SKM-1 treated with dmso at 0.1 percent for 144 hours (cell line): ENCODE data around the gene TBC1D5.
"Not testable (repeated sequence)": the region's sequence is repeated elsewhere in the genome, so short reads cannot be mapped to it uniquely, and the experiment has no call there.

Experiments used
- DNase-seq: peaks from one replicate; lab custom pipeline; 2025; ENCODE audit not compliant: unreplicated experiment; lab: John Stamatoyannopoulos, UW

TBC1D5 gene

DNA sequence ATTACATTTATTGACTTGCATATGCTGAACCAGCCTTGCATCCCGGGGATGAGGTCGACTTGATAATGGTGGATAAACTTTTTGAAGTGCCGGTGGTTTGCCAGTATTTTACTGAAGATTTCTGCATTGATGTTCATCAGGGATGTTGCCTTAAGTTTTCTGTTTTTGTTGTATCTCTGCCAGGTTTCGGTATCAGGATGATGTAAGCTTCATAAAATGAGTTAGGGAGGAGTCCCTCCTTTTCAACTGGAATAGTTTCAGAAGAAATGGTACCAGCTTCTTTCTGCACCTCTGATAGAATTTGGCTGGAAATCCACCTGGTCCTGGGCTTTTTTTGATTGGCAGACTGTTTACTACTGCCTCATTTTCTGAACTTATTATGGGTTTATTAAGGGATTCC is 250.8 kb downstream of the TBC1D5 start:
- no peak for DNase-seq

DNA sequence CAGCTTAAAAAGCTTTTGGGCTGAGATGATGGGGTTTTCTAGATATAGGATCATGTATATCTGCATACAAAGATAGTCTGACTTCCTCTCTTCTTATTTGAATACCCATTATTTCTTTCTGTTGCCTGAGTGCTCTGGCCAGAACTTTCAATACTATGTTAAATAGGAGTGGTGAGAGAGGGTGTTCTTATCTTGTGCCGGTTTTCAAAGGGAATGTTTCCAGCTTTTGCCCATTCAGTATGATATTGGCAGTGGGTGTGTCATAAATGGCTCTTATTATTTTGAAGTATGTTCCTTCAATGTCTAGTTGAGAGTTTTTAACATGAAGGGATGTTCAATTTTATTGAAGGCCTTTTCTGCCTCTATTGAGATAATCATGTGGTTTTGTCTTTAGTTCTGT is 251.2 kb downstream of the TBC1D5 start:
- DNase-seq: not testable (repeated sequence)

DNA sequence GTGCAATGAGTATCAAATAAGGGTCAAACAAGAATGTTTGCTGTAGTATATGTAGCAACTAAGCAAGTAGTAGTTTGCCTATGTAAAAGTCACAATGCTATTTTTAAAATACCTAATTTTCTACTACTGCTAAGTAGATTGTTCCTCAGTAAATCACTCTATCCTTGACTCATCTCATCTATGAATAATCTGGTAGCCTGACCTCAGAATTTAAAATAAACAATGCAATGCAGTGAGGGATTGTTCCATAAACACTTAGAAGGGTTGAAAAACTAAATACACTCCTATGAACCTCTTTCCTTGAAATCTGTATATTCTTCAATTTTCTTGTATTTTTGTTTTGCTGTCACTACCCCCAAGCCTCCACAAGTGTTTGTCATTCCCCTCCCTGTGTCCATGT is 253.3 kb downstream of the TBC1D5 start:
- DNase-seq: no peak

DNA sequence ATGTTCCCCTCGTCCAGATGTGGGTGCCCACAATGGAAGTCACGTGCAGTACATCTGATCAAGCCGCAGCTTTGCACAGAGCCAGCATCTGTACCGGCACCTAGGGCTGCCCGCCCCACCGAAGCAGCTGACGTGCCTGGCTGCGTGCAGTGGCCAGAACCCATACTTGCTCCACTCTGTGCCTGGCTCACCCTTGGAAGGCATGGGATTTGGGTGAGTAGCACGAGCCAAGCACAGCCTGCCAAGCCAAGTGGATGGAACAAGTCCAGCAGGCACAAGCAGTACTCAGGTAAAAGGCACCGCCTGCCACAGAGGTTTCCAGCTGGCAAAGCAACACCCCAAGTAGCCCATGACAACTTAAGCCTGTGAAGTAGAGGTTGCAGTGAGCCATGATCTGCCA is 261.3 kb downstream of the TBC1D5 start:
- DNase-seq: no peak

DNA sequence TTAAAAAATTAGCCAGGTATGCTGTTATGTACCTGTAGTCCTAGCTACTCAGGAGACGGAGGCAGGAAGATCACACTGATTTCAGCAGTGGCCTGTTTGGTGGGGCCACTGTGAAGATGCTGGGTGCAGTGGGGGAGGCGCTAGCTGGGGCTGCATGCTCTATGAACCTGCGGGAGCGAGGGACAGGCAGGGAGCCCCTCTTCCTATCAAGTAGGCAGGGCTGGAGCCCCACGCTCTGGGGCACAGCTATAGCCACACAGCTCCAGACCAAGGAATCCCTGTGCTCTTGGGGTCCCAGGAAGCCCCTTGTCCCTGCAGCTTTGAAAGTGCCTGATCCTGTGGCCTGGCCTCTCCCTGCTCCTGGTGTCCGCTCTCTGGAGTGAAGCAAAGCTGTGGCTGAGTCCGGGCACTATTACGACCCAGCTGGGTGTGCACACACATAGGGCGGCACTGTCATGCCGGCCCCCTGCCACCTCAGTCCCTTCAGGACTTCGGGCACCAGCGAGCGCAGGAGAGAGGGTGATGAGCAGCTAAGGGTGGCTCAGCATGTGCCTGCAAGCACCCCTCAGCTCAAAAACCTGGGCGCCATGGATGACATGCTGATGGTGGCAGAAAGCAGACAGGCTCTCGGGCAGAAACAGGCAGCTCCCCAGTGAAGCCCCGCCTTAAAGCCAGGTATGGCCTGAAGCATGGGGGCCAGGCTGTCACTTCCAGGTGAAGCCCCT is 262.6 kb downstream of the TBC1D5 start:
- no peak for DNase-seq

DNA sequence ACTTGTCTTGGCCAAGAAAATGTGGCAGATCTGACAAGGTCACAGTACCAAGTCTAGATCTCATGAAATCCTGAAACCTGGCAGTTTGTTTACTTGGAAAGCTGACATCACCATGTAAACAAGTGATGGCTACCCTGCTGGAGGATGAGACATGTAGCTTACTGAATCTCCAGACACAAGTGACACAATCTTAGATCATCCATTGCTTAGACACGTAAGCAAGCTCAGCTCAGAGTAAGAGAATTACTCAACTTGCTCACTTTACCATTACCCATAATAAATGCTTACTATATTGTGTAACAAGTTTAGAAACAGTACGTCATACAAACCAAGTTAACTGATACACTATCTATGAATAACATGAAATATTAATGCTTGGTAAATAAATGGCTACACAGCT is 263.8 kb downstream of the TBC1D5 start:
- no peak for DNase-seq

DNA sequence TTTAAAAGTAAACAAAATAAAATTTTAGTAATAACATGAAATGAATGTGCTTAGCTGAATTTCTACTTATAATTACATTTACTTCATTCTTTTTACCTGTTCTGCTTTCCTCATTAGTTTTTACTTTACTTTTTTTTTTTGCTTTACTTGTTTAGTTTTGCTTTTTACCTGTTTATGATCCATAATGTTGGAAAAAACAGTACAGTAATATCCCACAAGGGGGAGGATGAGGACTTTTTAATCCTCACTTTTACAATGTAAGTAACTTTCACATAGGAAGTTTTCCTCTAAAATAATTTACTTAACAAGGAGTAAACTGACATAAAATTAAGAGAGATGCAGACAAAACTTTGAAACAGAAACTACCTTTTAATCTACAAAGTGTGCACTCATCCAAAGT is 268.7 kb downstream of the TBC1D5 start:
- no peak for DNase-seq

DNA sequence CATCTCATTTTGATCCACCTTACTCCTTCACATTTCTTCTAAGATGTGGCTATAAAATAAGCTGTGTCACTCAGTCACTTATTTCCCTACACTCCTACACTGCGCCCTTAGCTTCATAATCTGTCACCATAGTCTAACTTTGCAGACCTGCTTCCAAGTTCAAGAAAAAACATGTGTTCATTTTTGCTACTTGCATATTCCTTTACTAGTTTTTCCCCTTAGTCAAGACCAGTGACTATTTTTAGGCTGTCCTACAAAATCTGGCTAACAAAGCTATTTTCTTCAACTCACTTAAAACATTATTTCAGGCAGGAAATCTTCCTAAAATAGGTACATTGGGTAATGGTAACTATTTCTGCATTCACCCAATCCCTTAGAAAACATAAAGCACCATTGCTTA is 272.5 kb downstream of the TBC1D5 start:
- no peak for DNase-seq

DNA sequence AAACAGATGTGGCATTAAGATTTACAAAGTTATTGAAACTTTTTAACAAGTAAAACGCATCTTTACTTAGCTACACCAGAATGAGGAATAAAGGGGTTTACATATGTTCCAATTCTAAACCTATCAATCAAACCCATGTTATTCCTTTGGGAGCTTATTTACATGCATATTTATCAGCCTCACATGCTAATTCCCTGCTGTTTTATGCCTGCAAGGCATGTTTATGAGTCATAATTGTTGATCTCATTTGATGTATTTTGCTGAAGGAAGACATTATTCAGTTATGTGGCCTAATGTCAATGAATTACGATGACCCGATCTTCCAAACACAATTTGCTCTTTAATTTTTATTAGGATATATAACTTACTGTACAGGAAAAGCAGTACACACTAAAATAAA is 272.9 kb downstream of the TBC1D5 start:
- no peak for DNase-seq

DNA sequence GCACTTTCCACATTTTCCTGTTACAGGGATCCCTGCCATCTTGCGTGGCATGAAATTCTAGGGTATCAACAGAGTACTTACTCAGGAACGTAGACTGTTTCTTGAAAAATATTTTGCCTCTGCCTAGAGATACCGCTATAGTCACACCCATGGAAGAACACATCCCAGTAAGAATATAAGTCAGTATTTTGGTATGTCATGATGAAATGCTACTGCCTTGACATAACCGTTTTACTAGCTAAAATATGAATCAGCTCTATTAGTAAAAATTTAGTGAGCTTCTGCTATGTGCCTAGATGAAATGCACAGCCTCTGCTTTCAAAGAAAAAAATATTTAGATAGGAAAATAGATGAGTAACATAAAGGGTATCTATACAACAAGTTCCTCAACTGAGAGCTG is 276.4 kb downstream of the TBC1D5 start:
- no peak for DNase-seq

DNA sequence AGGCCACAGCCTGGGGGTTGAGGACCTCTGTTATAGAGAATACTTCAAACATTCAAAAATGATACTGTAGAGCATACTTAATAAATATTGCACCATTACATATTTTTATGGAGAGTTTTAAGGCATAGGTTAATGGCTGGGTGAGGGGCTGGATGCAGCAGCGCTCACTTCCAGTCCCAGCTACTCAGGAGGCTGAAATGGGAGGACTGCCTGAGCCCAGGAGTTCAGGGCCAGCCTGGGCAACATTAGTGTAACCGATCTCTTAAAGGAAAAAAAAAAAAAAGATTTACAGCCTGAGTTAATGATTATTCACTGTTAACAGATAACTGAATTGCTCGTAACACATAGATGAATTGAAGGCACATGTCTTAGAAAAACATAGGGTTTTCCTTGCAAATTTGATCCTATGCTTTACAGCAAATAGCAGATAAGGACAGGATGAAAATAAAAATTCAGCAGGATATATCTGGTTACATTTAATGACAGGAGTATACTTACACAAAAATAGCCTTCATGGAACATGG is 282.9 kb downstream of the TBC1D5 start:
- DNase-seq: no peak

DNA sequence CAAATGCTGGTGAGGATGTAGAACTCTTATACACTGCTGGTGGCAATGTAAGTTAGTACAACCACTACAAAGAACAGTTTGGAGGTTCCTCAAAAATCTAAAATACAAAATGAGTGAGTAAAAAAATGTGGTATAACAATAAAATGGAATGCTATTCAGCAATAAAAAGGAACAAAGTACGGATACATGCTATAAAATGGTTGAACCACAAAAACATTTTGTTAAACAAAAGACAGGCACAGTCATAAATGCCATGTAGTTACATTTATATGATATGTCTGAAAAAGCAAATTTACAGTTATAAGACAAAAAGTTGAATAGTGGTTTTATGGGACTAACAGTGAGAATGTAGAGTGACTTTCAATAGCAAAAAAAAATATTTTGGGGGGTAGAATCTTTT is 285.8 kb downstream of the TBC1D5 start:
- no peak for DNase-seq

DNA sequence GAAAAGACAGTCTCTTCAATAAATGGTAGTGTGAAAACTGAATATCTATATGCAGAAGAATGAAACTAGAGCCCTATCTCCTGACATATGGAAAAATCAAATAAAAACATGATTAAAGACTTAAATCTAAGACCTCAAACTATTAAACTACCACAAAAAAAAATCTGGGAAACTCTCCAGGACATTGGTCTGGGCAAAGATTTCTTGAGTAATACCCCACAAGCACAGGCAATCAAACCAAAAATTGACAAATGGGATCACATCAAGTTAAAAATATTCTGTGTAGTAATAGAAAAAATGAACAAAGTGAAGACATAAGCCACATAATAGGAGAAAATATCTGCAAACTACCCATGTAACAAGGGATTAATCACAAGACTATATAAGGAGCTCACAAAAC is 286.4 kb downstream of the TBC1D5 start:
- no peak for DNase-seq

DNA sequence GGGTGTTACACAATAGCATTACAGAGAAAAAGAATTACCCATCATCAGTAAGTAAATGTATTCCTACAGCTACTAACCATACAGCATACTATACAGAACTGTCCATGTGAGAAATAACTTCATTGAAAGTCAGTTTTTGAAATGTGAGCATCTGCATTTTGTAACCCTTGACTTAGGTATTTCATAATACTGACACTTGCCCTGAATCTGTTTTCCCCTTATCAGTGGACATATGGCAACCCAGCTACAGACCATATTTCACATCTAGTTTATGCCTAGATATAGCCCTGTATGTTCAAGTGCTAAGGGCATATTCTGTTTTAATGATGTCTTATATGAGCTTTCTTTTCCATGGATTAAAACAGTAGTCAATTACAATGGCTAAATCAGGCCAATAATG is 297.6 kb downstream of the TBC1D5 start:
- DNase-seq: no peak

DNA sequence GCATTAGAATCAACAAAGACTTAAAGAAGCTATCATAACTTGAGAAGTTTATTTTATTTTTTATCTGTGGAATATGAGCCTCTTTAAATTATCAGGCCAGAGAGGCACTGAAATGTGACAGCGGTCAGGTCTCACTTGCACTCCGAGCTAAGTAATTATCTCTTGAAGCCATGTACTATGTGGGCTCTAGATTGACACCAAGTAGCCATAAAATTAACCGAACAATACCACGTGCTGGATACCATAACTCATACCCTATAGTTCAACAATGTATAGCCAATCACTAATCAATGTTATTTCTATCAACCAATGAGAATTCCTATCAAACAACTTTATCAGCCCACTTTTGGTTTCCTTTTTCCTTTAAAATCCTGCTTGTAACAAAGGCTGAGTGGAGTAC is 299.3 kb downstream of the TBC1D5 start:
- DNase-seq: no peak

DNA sequence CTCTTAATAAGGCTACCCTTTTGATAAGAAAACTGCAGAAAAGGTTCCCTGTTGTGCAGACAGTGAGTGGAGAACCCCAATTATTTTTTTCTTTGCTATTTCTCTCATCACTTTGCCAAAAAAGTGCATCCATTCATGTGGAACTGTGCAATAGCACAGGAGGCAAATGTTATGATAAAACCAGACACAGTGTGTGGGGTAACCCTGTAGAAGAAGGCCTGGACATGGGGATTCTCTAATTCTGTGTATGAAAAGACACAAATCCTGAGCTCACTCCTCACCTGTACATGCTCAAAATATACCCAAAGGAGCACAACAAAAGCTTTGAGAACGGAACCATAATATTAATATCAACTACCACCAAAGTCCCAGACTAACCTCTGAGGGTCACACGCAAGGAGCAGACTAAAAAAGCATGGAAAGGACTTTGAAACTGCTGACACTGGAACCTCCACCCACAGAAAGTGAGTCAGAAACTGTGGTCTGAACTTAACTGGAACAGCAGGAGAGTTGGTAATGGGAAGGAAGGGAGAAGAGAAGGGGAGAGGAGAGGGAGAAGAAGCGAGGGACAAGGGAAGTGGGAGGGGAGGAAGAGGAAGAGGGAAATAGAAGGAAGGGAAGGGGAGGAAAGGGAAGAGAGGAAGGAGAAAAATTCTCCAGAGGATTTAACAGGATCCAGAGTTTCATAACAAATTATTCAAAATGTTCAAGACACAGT is 299.9 kb downstream of the TBC1D5 start:
- DNase-seq: no peak

DNA sequence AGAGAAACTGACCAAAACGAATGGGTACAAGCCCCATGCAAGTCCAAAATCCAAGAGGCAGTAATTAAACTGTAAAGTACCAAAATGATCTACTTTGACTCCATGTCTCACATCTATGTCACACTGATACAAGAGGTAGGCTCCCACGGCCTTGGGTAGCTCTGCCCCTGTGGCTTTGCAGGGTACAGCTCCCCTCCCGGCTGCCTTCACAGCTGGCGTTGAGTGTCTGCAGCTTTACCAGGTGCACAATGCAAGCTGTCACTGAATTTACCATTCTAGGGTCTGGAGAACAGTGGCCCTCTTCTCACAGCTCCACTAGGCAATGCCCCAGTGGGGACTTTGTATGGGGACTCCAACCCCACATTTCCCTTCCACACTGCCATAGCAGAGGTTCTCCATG is 308.6 kb downstream of the TBC1D5 start:
- no peak for DNase-seq

DNA sequence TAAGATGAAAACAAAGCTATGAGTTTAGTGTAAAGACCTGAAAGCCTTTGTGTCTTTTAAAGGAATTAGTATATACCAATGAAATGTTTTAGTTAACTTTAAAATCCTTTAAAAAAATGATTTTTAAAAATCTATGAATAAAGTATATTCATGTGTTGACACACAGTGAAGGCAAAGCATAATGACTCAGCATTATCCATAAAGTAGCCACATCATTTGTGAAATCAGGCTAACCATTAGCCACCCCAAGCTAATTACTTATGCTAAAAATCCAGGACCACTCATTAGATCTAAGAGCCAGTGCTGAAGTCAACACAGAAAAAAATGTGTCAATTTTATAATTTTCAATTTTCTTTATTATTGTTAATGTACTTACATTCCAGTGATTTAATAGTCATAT is 310.2 kb downstream of the TBC1D5 start:
- no peak for DNase-seq

DNA sequence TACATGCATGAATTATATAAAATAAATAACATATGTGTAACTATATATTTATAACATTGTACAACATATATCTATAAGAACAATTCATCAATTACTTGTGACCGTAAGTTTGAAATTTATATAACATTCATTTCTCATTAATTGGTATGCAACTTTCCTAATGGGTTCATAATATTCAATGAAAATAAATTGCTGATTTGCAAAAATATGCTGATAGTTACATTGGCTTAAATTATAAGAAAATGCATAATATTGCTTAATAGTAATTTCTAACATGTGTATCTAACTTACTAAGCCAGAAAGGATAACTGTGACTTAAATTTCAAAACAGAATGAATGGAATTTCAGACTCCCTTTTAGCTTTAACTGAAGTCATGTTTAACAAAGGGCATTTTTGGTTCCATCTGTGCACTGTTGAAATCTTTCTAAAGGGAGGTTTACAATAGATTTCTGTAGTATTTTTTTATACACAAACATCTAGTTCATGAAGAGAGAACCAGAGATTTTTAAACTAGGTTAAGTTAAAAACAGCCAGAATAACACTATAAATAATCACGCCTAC is 310.9 kb downstream of the TBC1D5 start:
- DNase-seq: no peak

DNA sequence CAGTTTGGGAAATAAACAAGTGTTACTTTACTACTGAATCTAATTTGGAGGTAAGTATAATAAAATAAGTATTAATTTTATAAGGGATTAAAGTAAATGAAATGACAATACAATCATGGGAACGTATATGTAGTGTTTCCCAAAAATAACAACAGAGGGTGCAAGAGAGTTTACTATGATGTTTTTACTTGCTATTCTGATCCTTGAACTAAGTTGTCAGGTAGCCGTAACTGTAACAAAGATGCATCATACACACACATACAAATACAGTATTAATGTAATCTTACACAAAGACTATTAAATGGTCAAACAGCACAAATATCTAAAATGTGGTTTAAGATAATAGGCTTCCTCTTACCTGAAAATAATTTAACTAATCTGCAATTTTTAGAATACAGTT is 311.4 kb downstream of the TBC1D5 start:
- no peak for DNase-seq

DNA sequence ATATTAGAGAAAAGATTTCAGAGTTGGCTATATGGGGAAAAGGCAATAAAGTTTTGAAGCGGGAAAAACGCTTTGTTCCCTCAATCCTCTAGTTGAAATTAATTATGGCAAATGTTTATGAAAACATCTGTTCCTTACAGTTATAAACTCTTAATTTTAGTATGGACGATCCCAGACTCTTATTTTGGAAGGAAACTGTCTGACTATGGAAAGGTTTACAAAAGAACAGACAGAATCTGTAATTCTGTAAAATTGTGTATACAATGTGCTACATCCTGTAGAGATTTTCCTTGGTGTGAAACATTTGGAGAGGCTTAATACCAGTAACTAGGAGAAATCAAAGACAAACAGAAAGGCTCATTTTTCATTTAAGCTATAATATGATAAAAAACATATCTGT is 311.8 kb downstream of the TBC1D5 start:
- DNase-seq: no peak

DNA sequence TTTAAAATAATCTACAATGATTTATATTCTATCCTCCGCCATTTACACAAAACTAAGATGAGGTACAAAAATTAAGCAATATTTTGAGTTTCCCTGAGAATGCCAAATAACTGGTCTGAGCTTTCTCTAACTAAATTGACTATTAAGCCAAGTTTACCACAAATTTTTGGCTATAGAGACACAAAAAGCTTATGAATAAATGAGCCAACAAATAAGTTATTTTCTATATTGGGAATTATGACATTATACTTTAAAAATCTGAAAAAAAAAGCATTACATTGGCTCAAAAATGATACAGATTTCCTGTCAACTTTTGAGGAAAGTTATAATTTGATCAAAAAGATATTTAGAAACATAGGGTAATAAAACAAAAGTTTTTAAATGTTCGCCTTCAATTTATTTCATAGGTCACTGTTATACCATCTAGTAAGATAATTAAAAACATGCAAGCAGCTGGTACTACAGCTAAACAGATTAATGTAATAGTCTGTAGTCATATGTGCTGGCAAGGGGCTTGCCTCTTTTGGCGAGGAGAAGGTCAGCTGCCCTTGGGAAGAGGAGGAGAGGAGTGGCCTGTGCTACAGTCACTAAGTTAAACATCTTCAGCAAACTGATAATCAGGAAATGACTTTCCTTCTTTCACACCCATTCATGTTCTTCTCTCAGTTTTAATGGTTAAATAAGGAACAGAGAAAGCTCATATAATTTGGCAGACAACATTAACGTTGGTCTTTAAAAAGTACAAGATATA is 318.5 kb downstream of the TBC1D5 start:
- no peak for DNase-seq
